Measurements from ENCODE around the gene HOXB4. TPM values are rescaled to one million over a fixed set of nuclear protein-coding genes. Genes with fewer than 3 reads are reported as not detected.

HOXB4 gene
- total and polyA plus RNA-seq, 2 of the 4 experiments (the other 2 are of a cell fraction), result 2.0 to 8.5 TPM

- no peak overlapping the region for H4K8ac ChIP-seq (ENCODE audit: low read depth in 2 of 2, low read length in 2 of 2)
- H4K5ac ChIP-seq (ENCODE audit: low read depth, low read length), result no peak overlapping the region
- intact Hi-C loops (cut with micrococcal nuclease) (no loop called here), in situ Hi-C loops (cut with MboI; ENCODE audit: low sequenced_read_pairs) (no loop called here), dilution Hi-C loops (cut with HindIII; ENCODE audit: low sequenced_read_pairs, unreplicated experiment) (no loop called here)
- ATAC-seq (ENCODE audit: low read depth), result no peak
- H3K14ac ChIP-seq (replicated peaks; ENCODE audit: low read depth, low read length), result no peak overlapping the region
- H2AK9ac ChIP-seq (replicated peaks; ENCODE audit: low read depth, low read length, poor library complexity), result no peak overlapping the region
- no peak overlapping the region for H2AK5ac ChIP-seq (ENCODE audit: low read depth, low read length)
- H3K4me1 ChIP-seq (ENCODE audit: control insufficient read depth, insufficient read depth, low read length), result peaks cover 5% of the 10 kb centered on the region; the same call in 1 of the 2 replicates
- H3K18ac ChIP-seq (ENCODE audit: low read depth, low read length), result no peak overlapping the region
- POLR2A ChIA-PET (ENCODE audit: unreplicated experiment), result no interaction called here
- no peak overlapping the region for H3K9ac ChIP-seq (ENCODE audit: low read depth, low read length)
- no peaks in the 10 kb centered on the region for H3K9me3 ChIP-seq (ENCODE audit: control insufficient read depth, insufficient read depth, low read length)
- WGBS, 2 experiments (ENCODE audit: extremely low coverage in 2 of 2, insufficient read length in 1 of 2), result 100% methylated on average over 3 of the region's 4 CpGs; no CpG with 5 or more reads in 1 of the 2 experiments
- H2BK20ac ChIP-seq (ENCODE audit: low read depth, low read length), result no peak overlapping the region
- H3K4ac ChIP-seq (ENCODE audit: low read depth, low read length), result no peak overlapping the region
- H3K4me2 ChIP-seq (ENCODE audit: low read depth, low read length), result no peak overlapping the region
- H4K20me1 ChIP-seq (ENCODE audit: insufficient read depth, low read length), result peaks cover 15% of the 10 kb centered on the region
- peaks cover 2% of the 10 kb centered on the region; the same call in 1 of the 2 replicates for H3K36me3 ChIP-seq (ENCODE audit: control insufficient read depth, insufficient read depth, low read length)
- no peak overlapping the region for H2BK5ac ChIP-seq (ENCODE audit: low read depth, low read length, poor library complexity, severe bottlenecking)
- DNase-seq, result no peak
- H3K27ac ChIP-seq (ENCODE audit: insufficient read depth, low read length), result no peak overlapping the region
- no peak overlapping the region for H2BK15ac ChIP-seq (ENCODE audit: low read depth, low read length)
- no TSS peak for BruUV-seq (replicated peaks)
- peaks cover 24 to 42% of the 10 kb centered on the region in 2 experiments; a peak in 3 of 4 replicates for H3K79me1 ChIP-seq (ENCODE audit: low read depth in 1 of 2, low read length in 2 of 2)
- CTCF ChIA-PET, result interaction anchor here (0.6 kb wide), 2 partner anchors 327 to 759 kb away, joined by 3 to 7 read pairs; no protein-coding TSS in a partner anchor
- H3K4me3 ChIP-seq (ENCODE audit: insufficient read depth, low read depth, low read length), result no peak overlapping the region
- H3K9me1 ChIP-seq (ENCODE audit: insufficient read depth, low read length), result 0 out of 2 replicates have a peak, but pooled peaks cover 3% of the 10 kb centered on the region
- no peak overlapping the region for H2AFZ ChIP-seq (replicated peaks; ENCODE audit: low read length, poor library complexity)
- no peak overlapping the region for H3K56ac ChIP-seq (ENCODE audit: extremely low read depth, insufficient read depth, low read length)
- H4K91ac ChIP-seq (ENCODE audit: insufficient read depth, low read depth, low read length), result no peak overlapping the region
- no peaks in the 10 kb centered on the region for H3K27me3 ChIP-seq (ENCODE audit: control insufficient read depth, insufficient read depth, low read length)
- TF ChIP-seq RAD21 (IDR thresholded peaks at IDR 0.05; ENCODE audit: low read length), result no peak
- TF ChIP-seq CTCF (conservative IDR thresholded peaks at IDR 0.05; ENCODE audit: low read depth, low read length), result no peak
- no peak for TF ChIP-seq BHLHE40 (IDR thresholded peaks at IDR 0.05; ENCODE audit: low read depth, low read length)
- no peak for TF ChIP-seq SMC3 (IDR thresholded peaks at IDR 0.05; ENCODE audit: low read depth, low read length)
- TF ChIP-seq CHD1 (IDR thresholded peaks at IDR 0.05; ENCODE audit: low read depth, low read length), result no peak
- TF ChIP-seq MXI1 (IDR thresholded peaks at IDR 0.05; ENCODE audit: borderline replicate concordance, low read depth, low read length), result no peak
- no peak for TF ChIP-seq FOS (IDR thresholded peaks at IDR 0.05; ENCODE audit: low read depth, low read length)
- TF ChIP-seq MAZ (IDR thresholded peaks at IDR 0.05; ENCODE audit: borderline replicate concordance, low read depth, low read length), result no peak
- TF ChIP-seq MAFK (IDR thresholded peaks at IDR 0.05; ENCODE audit: low read depth, low read length), result no peak
- no peak for TF ChIP-seq USF2 (IDR thresholded peaks at IDR 0.05; ENCODE audit: low read depth, low read length)
- no peak for TF ChIP-seq CEBPB (IDR thresholded peaks at IDR 0.05; ENCODE audit: low read depth, low read length)
- TF ChIP-seq RCOR1 (IDR thresholded peaks at IDR 0.05; ENCODE audit: insufficient replicate concordance, low read length), result no peak
- H2BK120ac ChIP-seq (ENCODE audit: low read depth, low read length), result no peak overlapping the region
- H3K23ac ChIP-seq (ENCODE audit: low read depth, low read length), result no peak overlapping the region
These were observed 23.0 kb upstream of the HOXB4 start for GRCh38 chr17:48601207-48601538.
